ENCODE results near the gene PRXL2C. TPM values are rescaled to one million over a fixed set of nuclear protein-coding genes. Genes with fewer than 3 reads are reported as not detected.
"Not testable (repeated sequence)": the region's sequence is repeated elsewhere in the genome, so short reads cannot be mapped to it uniquely, and the experiment has no call there.

The PRXL2C gene
- total and polyA plus RNA-seq, 2 of the 8 experiments (the other 6 are each of a cell fraction or from before 2014, with no cell fraction given): 2.8 to 7.3 TPM

DNA sequence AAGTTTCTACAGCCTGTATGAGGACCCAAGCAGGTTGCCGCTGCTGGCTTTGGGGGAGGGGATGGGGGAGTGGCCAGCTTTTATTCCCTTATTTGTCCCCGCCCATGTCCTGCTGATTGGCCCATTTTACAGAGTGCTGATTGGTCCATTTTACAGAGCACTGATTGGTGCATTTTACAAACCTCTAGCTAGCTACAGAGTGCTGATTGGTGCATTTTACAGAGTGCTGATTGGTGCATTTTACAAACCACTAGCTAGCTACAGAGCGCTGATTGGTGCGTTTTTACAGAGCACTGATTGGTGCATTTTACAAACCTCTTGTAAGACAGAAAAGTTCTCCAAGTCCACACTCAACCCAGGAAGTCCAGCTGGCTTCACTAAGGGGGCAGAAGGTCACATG, 18.7 kb upstream of the PRXL2C start:
- H3K79me1 ChIP-seq (ENCODE audit: low read depth, low read length); H3K79me2 ChIP-seq (ENCODE audit: control insufficient read depth in 1 of 2, insufficient read depth in 2 of 2, low read length in 2 of 2); H3K14ac ChIP-seq (ENCODE audit: insufficient read length); H3K4ac ChIP-seq (replicated peaks; ENCODE audit: insufficient read length, low read depth, low read length); H3K9me3 ChIP-seq (ENCODE audit: insufficient read depth in 2 of 2, low read depth in 1 of 2, low read length in 1 of 2); H2AFZ ChIP-seq (ENCODE audit: low read length); H2AK5ac ChIP-seq (ENCODE audit: low read depth, low read length); H3K56ac ChIP-seq (replicated peaks; ENCODE audit: insufficient read length, low read depth, low read length); H3K36me3 ChIP-seq (ENCODE audit: control insufficient read depth in 2 of 4, insufficient read depth in 4 of 4, low read length in 3 of 4); H3K23me2 ChIP-seq (ENCODE audit: low read depth, low read length); H2BK15ac ChIP-seq (ENCODE audit: low read length); H3K4me1 ChIP-seq (replicated peaks in 1 of 4; ENCODE audit: control insufficient read depth in 3 of 4, insufficient read depth in 4 of 4, low read length in 3 of 4); H3K23ac ChIP-seq (ENCODE audit: insufficient read length); H4K91ac ChIP-seq (replicated peaks; ENCODE audit: insufficient read length, low read length); H3K9ac ChIP-seq (replicated peaks in 1 of 4; ENCODE audit: extremely low read depth in 1 of 4, low read depth in 3 of 4, low read length in 3 of 4); H3K27ac ChIP-seq (ENCODE audit: low read depth, low read length); H4K8ac ChIP-seq (ENCODE audit: extremely low read depth, insufficient read depth, low read length); CTCF ChIA-PET (ENCODE audit: partially characterized antibody); H3K4me3 ChIP-seq (ENCODE audit: extremely low read depth in 1 of 4, insufficient read depth in 2 of 4, low read depth in 3 of 4, low read length in 4 of 4); DNase-seq (ENCODE audit: low read depth in 1 of 2, low spot score in 2 of 2); H2BK120ac ChIP-seq (replicated peaks; ENCODE audit: low read depth, low read length); FAIRE-seq; H2BK20ac ChIP-seq (ENCODE audit: low read length); H4K20me1 ChIP-seq (replicated peaks in 1 of 2; ENCODE audit: control insufficient read depth in 1 of 2, insufficient read depth in 2 of 2, low read length in 2 of 2); H3K4me2 ChIP-seq (ENCODE audit: insufficient read depth in 1 of 2, low read depth in 2 of 2, low read length in 2 of 2); H3K27me3 ChIP-seq (replicated peaks in 1 of 4; ENCODE audit: control insufficient read depth in 3 of 4, extremely low read depth in 1 of 4, insufficient read depth in 3 of 4, low read length in 3 of 4); H2BK12ac ChIP-seq (ENCODE audit: low read depth, low read length); H2BK5ac ChIP-seq (ENCODE audit: low read depth, low read length); H4K5ac ChIP-seq (ENCODE audit: insufficient read length, low read depth, low read length); POLR2A ChIA-PET (ENCODE audit: partially characterized antibody); H3K18ac ChIP-seq (ENCODE audit: extremely low read depth, low read length): not testable (repeated sequence)
- 88% methylated on average over 4 of the region's 4 CpGs; no CpG with 5 or more reads in 1 of the 2 experiments for WGBS, 2 experiments (ENCODE audit: extremely low coverage in 1 of 2, insufficient coverage in 1 of 2, insufficient read length in 1 of 2, insufficient replicate concordance in 2 of 2, low coverage in 1 of 2, low lambda C conversion rate in 2 of 2, missing lambda C conversion rate in 1 of 2)
